A549 (cell line): ENCODE measurements around the gene MAP3K4.

Experiments
- BHLHE40 ChIP-seq: IDR thresholded peaks from 2 replicates; pipeline ENCODE4 v1.6.1; 2012; ENCODE audit warnings: low read depth, low read length, inconsistent platforms
- CEBPB ChIP-seq, 2 experiments: fragments of >200 bp in 1 of 2; sonication (Bioruptor Twin) in 1 of 2; formaldehyde crosslinking in 1 of 2; IDR thresholded peaks; 2 replicates each; pipeline ENCODE4 v1.6.1; 2012 to 2016
- CTCF ChIP-seq: fragments of >200 bp; sonication (Bioruptor Twin); formaldehyde crosslinking; IDR thresholded peaks from 3 replicates; pipeline ENCODE4 v1.5.1; 2016
- KDM1A ChIP-seq: fragments of 200-600 bp; sonication (generic); IDR thresholded peaks from 2 replicates; pipeline ENCODE4 v1.6.1; 2016; ENCODE audit warnings: low read depth, mild to moderate bottlenecking

GRCh38 chr6:161107779-161108730 is 116.5 kb downstream of the MAP3K4 start:
- TF ChIP-seq CEBPB (IDR thresholded peaks at IDR 0.05), result no peak
- no peak for TF ChIP-seq KDM1A
- TF ChIP-seq CTCF, result no peak
- no peak for TF ChIP-seq BHLHE40
